ENCODE results near the gene SLC6A12. TPM values are rescaled to one million over a fixed set of nuclear protein-coding genes. Genes with fewer than 3 reads are reported as not detected.

The SLC6A12 gene
- total RNA-seq, 1 experiment from 2014 or later: 0.79 TPM

- H3K4me3 Mint-ChIP-seq: peak overlapping the region; percentile 25; the same call in 1 of the 2 replicates
- H3K27me3 Mint-ChIP-seq (ENCODE audit: low read depth): peaks cover 5% of the 10 kb centered on the region; the same call in 1 of the 2 replicates
- H3K4me1 Mint-ChIP-seq: peaks cover 9% of the 10 kb centered on the region
- no peak for TF ChIP-seq TEAD1 (CRISPR knock-in tag; IDR thresholded peaks at IDR 0.05)
- no peak for TF ChIP-seq E2F1 (CRISPR knock-in tag; IDR thresholded peaks at IDR 0.05)
- TF ChIP-seq KAT7 (CRISPR knock-in tag; IDR thresholded peaks at IDR 0.05; ENCODE audit: borderline replicate concordance): no peak
- TF ChIP-seq PRRX2 (CRISPR knock-in tag; IDR thresholded peaks at IDR 0.05): no peak
- TF ChIP-seq RELA (CRISPR knock-in tag; IDR thresholded peaks at IDR 0.05; ENCODE audit: borderline replicate concordance): no peak
- no peak for TF ChIP-seq USF2 (CRISPR knock-in tag; IDR thresholded peaks at IDR 0.05)
- TF ChIP-seq ELF4 (CRISPR knock-in tag; IDR thresholded peaks at IDR 0.05; ENCODE audit: low read depth): no peak
- TF ChIP-seq NFYB (CRISPR knock-in tag; conservative IDR thresholded peaks at IDR 0.05; ENCODE audit: low read depth): no peak
- TF ChIP-seq ZNF232 (CRISPR knock-in tag; IDR thresholded peaks at IDR 0.05): no peak
- TF ChIP-seq, protein P1, sequence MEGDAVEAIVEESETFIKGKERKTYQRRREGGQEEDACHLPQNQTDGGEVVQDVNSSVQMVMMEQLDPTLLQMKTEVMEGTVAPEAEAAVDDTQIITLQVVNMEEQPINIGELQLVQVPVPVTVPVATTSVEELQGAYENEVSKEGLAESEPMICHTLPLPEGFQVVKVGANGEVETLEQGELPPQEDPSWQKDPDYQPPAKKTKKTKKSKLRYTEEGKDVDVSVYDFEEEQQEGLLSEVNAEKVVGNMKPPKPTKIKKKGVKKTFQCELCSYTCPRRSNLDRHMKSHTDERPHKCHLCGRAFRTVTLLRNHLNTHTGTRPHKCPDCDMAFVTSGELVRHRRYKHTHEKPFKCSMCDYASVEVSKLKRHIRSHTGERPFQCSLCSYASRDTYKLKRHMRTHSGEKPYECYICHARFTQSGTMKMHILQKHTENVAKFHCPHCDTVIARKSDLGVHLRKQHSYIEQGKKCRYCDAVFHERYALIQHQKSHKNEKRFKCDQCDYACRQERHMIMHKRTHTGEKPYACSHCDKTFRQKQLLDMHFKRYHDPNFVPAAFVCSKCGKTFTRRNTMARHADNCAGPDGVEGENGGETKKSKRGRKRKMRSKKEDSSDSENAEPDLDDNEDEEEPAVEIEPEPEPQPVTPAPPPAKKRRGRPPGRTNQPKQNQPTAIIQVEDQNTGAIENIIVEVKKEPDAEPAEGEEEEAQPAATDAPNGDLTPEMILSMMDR (IDR thresholded peaks at IDR 0.05): no peak
- TF ChIP-seq, protein P2, sequence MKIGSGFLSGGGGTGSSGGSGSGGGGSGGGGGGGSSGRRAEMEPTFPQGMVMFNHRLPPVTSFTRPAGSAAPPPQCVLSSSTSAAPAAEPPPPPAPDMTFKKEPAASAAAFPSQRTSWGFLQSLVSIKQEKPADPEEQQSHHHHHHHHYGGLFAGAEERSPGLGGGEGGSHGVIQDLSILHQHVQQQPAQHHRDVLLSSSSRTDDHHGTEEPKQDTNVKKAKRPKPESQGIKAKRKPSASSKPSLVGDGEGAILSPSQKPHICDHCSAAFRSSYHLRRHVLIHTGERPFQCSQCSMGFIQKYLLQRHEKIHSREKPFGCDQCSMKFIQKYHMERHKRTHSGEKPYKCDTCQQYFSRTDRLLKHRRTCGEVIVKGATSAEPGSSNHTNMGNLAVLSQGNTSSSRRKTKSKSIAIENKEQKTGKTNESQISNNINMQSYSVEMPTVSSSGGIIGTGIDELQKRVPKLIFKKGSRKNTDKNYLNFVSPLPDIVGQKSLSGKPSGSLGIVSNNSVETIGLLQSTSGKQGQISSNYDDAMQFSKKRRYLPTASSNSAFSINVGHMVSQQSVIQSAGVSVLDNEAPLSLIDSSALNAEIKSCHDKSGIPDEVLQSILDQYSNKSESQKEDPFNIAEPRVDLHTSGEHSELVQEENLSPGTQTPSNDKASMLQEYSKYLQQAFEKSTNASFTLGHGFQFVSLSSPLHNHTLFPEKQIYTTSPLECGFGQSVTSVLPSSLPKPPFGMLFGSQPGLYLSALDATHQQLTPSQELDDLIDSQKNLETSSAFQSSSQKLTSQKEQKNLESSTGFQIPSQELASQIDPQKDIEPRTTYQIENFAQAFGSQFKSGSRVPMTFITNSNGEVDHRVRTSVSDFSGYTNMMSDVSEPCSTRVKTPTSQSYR (CRISPR knock-in tag; IDR thresholded peaks at IDR 0.05): no peak
- H3K27ac Mint-ChIP-seq: no peak overlapping the region
- CTCF ChIA-PET: interaction anchor here (0.6 to 3.9 kb wide), 53 partner anchors 7 to 447 kb away, joined by 3 to 52 read pairs (median 7); partner anchors contain the start of genes CCDC77 and SLC6A13
- DNase-seq (ENCODE audit: low spot score) (no peak), ATAC-seq (no peak)
- no peaks in the 10 kb centered on the region for H3K9me3 Mint-ChIP-seq
- no peaks in the 10 kb centered on the region for H3K36me3 Mint-ChIP-seq
- POLR2A ChIA-PET: interaction anchor here (1.0 to 1.1 kb wide), 3 partner anchors 30 to 135 kb away, joined by 3 to 4 read pairs (median 3); no protein-coding TSS in a partner anchor
Observed at GRCh38 chr12:220491-220890, 6.5 kb upstream of the SLC6A12 start.

GRCh38 chr12:219891-220352, 6.0 kb upstream of the SLC6A12 start:
- ChIA-PET CTCF (interaction anchor here (0.6 to 3.9 kb wide), 56 partner anchors 8 to 447 kb away, joined by 3 to 52 read pairs (median 7); partner anchors contain the start of genes CCDC77 and SLC6A13), POLR2A (interaction anchor here (0.7 to 1.1 kb wide), 4 partner anchors 29 to 169 kb away, joined by 3 to 4 read pairs (median 3); partner anchors contain the start of gene KDM5A)
- peaks cover 5% of the 10 kb centered on the region; the same call in 1 of the 2 replicates for H3K27me3 Mint-ChIP-seq (ENCODE audit: low read depth)
- no peak overlapping the region for H3K27ac Mint-ChIP-seq
- peaks cover 9% of the 10 kb centered on the region for H3K4me1 Mint-ChIP-seq
- no peaks in the 10 kb centered on the region for H3K9me3 Mint-ChIP-seq
- H3K36me3 Mint-ChIP-seq: no peaks in the 10 kb centered on the region
- ATAC-seq: peak; percentile 99
- DNase-seq (ENCODE audit: low spot score): peak; percentile 97
- peak overlapping the region; percentile 25; the same call in 1 of the 2 replicates for H3K4me3 Mint-ChIP-seq
- peak; percentile 64 for TF ChIP-seq SP1 (CRISPR knock-in tag; conservative IDR thresholded peaks at IDR 0.05)
- 0 out of 2 replicates have a peak, but pooled peaks have one; percentile 73 for TF ChIP-seq ZNF138 (CRISPR knock-in tag; conservative IDR thresholded peaks at IDR 0.05)
- TF ChIP-seq, protein P3, sequence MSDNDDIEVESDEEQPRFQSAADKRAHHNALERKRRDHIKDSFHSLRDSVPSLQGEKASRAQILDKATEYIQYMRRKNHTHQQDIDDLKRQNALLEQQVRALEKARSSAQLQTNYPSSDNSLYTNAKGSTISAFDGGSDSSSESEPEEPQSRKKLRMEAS (CRISPR knock-in tag; IDR thresholded peaks at IDR 0.05): peak; percentile 58; the same call in 1 of the 2 replicates
- TF ChIP-seq, protein P4, sequence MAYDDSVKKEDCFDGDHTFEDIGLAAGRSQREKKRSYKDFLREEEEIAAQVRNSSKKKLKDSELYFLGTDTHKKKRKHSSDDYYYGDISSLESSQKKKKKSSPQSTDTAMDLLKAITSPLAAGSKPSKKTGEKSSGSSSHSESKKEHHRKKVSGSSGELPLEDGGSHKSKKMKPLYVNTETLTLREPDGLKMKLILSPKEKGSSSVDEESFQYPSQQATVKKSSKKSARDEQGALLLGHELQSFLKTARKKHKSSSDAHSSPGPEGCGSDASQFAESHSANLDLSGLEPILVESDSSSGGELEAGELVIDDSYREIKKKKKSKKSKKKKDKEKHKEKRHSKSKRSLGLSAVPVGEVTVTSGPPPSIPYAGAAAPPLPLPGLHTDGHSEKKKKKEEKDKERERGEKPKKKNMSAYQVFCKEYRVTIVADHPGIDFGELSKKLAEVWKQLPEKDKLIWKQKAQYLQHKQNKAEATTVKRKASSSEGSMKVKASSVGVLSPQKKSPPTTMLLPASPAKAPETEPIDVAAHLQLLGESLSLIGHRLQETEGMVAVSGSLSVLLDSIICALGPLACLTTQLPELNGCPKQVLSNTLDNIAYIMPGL (CRISPR knock-in tag; IDR thresholded peaks at IDR 0.05): peak; percentile 80
- no peak for TF ChIP-seq JAZF1 (CRISPR knock-in tag; IDR thresholded peaks at IDR 0.05)
- TF ChIP-seq, protein P5, sequence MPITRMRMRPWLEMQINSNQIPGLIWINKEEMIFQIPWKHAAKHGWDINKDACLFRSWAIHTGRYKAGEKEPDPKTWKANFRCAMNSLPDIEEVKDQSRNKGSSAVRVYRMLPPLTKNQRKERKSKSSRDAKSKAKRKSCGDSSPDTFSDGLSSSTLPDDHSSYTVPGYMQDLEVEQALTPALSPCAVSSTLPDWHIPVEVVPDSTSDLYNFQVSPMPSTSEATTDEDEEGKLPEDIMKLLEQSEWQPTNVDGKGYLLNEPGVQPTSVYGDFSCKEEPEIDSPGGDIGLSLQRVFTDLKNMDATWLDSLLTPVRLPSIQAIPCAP (CRISPR knock-in tag; IDR thresholded peaks at IDR 0.05): no peak
- peak; percentile 82; the same call in 1 of the 2 replicates for TF ChIP-seq NR3C1 (CRISPR knock-in tag; conservative IDR thresholded peaks at IDR 0.05; ENCODE audit: low read depth)
- TF ChIP-seq, protein P1 (IDR thresholded peaks at IDR 0.05): peak; percentile 86
- TF ChIP-seq ZBTB21 (CRISPR knock-in tag; IDR thresholded peaks at IDR 0.05; ENCODE audit: borderline replicate concordance): peak; percentile 53; the same call in 1 of the 2 replicates
- peak; percentile 72; the same call in 1 of the 2 replicates for TF ChIP-seq ETV6 (CRISPR knock-in tag; IDR thresholded peaks at IDR 0.05)
